Colon (tissue), 2 donors: Measurements from ENCODE around the gene SLC19A2.
"Not testable (repeated sequence)": the region's sequence is repeated elsewhere in the genome, so short reads cannot be mapped to it uniquely, and the experiment has no call there.

Source experiments
- FAIRE-seq: peaks from 2 replicates; lab custom pipeline; 2012; peaks lifted over from hg19 to GRCh38; lab: Jason Lieb, UNC
- donor health status: control.
- donor health status: control.

The SLC19A2 gene, protein sequence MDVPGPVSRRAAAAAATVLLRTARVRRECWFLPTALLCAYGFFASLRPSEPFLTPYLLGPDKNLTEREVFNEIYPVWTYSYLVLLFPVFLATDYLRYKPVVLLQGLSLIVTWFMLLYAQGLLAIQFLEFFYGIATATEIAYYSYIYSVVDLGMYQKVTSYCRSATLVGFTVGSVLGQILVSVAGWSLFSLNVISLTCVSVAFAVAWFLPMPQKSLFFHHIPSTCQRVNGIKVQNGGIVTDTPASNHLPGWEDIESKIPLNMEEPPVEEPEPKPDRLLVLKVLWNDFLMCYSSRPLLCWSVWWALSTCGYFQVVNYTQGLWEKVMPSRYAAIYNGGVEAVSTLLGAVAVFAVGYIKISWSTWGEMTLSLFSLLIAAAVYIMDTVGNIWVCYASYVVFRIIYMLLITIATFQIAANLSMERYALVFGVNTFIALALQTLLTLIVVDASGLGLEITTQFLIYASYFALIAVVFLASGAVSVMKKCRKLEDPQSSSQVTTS

GRCh38 chr1:169485431-169486280 lies at the start of gene SLC19A2:
TSS of gene SLC19A2 (minus strand) at chr1:169485944. CDS start at chr1:169485766, 178 bp downstream.
- FAIRE-seq: no peak

- FAIRE-seq: no peak
Observed at GRCh38 chr1:169534653-169535052, 48.9 kb upstream of the SLC19A2 start.

- not testable (repeated sequence) for FAIRE-seq
Observed at GRCh38 chr1:169533528-169534190, 47.9 kb upstream of the SLC19A2 start.

GRCh38 chr1:169530448-169530847 lies 44.7 kb upstream of the SLC19A2 start:
- FAIRE-seq: no peak

DNA sequence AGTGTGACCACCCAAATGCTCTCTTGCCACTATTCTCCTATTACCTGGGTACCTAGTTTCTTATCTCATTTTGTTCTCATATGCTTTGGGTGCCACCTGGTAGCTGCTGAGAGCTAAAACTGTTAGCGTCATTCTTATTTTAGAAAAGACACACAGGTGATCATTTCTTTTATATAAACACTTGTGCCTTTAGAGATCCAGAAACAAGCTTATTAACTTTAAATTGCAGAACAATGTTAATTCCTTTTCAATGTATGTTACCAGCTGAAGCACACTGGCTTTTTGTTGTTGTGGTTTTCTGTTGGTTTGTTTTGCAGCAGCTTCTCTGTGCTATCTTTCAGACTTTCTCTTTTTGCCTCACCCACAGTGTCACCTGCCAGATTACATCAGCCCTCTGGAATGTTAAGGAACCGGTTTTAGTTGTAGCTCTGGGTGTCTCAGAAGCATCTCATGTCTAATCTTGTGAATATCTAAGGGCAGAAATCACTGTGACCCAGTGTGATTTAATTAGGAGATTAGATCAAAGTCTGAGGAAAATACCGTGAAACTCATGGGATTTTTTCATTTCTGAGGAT lies 43.4 kb upstream of the SLC19A2 start:
- FAIRE-seq: no peak

DNA sequence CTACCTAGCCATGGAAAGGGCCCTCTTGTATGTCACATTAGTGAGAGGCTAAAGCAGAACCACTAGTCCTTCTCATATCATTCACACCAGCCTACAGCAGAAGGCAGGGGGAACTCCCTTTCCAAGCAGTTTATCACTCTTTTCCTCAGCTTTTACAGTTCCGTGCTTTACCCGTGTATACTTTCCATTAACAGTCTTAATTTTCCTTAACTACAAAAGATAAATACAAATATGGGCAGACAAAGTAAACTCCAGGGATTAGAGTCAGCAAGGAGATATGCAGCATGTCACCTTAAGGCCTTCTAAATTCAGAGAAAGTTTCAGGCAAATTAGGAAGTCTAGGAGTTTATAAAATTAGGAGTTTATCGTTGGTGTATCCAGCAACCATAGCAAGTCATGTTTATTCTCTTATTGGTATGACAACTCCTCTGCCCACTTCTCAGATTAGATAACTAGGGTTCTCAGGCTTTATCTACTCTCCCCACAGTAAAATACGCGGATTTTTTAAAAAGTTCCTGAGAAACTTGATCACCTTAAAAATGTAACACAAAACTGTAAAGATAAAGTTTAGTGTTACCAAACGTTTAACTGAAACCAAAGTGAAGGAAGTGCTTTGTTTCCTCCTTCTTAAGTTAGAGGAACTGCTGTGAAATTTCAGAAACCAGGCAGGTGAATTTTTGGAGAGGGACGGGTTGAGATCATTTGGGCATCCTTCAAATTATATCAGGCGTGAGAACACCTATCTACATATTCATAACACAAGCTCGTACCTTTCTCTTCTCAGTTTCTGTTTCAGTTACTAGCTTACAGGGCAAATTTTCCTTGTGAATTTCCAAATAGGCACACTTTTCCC lies 42.7 kb upstream of the SLC19A2 start:
- FAIRE-seq: no peak

- FAIRE-seq: no peak
Observed at GRCh38 chr1:169527451-169528214, 41.9 kb upstream of the SLC19A2 start.

GRCh38 chr1:169527001-169527400 lies 41.3 kb upstream of the SLC19A2 start:
- no peak for FAIRE-seq

DNA sequence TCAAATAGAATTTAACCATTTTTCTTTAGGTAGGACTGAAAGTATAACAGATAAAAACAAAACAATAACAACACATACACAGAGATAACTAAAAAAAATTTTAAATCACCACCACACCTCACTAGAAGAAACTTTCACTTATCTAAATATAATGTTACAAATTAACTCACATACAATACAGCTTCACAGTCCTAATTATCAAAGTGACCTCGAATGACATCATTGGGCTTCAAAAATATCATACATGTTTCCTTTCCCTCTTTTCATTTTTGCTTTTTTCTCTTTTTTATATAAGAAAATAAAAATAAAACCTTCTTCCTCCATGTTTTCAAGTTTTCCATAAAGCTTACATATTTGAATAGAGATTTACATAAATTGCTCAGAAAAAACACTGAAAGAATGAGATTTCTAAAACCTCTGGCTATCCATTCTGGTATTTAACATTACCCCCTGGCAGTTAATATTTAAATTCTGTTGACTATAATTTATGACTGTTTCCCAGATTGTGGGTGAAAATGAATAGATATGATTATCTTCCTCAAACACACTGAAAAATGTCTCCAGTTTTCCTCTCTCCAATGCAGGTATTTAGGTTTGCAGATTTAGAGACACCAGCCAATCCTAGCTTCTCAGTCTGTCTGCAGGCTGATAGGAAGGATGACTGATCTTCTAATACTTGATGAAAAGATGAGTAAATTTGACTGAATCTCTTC lies 40.5 kb upstream of the SLC19A2 start:
- no peak for FAIRE-seq

GRCh38 chr1:169525391-169525790 lies 39.6 kb upstream of the SLC19A2 start:
- no peak for FAIRE-seq

GRCh38 chr1:169523904-169524303 lies 38.2 kb upstream of the SLC19A2 start:
- no peak for FAIRE-seq

- FAIRE-seq: no peak
Observed at GRCh38 chr1:169521226-169521625, 35.5 kb upstream of the SLC19A2 start.

DNA sequence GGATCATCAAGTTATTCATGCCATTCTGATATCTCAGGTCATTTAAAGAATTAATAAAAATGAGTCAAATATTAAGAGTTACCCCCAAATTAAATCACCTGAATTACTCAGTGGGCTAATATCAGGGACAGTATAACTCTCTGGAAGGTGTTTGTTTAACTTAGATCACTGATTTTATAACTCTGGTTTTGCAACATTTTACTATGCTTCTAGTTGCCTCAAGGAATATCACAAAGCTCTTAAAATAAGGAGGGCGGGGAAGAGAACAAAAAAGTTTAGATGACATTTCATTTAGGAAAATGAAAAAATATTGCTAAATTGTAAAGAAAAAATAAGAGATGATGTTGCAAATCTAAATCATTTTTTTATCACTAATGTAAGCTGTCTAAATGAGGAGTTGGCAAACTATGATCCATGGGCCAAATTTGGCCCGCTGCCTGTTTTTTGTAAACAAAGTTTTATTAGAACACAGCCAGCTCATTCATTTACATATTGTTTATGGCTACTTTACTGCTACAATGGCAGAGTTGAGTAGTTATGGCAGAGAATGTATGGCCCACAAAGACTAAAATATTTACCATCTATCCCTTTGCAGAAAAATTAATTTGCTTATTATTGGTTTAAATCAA lies 31.9 kb upstream of the SLC19A2 start:
- no peak for FAIRE-seq

GRCh38 chr1:169515641-169516040 lies 29.9 kb upstream of the SLC19A2 start:
- FAIRE-seq: no peak

- FAIRE-seq: no peak
Observed at GRCh38 chr1:169514566-169515270, 29.0 kb upstream of the SLC19A2 start.

DNA sequence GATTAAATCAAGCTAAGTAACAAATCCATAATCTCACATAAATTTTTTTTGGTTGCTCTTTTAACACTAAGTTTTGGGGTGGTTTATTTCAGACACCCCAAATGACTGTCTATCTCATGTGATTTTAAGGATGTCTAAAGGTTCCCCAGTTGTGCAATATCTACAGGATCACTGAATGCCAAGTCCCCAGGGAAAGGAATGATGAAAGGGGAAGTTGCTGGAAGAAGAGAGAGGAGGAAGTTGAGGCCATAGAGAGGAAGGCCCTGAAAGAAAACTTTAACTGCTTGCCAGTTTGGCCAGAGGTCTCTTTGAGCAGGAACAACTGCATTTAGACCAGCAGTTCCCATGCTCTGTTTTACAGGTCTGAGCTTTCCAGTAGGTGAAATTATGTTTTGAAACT lies 27.5 kb upstream of the SLC19A2 start:
- no peak for FAIRE-seq

- no peak for FAIRE-seq
Observed at GRCh38 chr1:169511316-169512005, 25.7 kb upstream of the SLC19A2 start.

DNA sequence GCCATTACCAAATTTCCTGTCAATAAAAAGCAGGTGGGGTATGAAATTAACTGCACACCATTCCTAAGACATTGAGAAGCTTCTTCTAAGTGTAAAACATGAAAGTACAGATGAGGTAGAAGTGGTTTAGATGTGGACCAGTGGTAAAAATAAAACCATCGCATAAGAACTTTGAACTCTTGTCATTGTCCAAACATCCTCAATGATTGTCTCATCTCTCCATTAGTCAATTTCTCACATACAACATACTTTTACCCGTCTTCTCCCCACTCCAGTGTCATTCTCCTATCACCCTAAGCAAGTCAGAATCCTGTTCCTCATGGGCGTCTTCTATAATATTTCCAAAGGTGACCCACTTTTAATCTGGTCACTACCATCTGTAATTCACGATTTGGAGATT lies 24.3 kb upstream of the SLC19A2 start:
- FAIRE-seq: no peak
